Measurements from ENCODE around the gene FAM118B.

GRCh38 chr11:126214841-126215240 is 3.3 kb downstream of the FAM118B start:
- TF ChIP-seq CTCF (IDR thresholded peaks at IDR 0.05; ENCODE audit: insufficient read depth, low read length, poor library complexity, severe bottlenecking) (no peak), EZH2phosphoT487 (conservative IDR thresholded peaks at IDR 0.05; ENCODE audit: low read length) (no peak)

All from SU-DHL-6 (cell line).